NCI-H187 (cell line): ENCODE data around the gene COL13A1.

Source experiments
- DNase-seq, 2 experiments: peaks; one replicate each; lab custom pipeline; 2025; lab: John Stamatoyannopoulos, UW

The COL13A1 gene

DNA sequence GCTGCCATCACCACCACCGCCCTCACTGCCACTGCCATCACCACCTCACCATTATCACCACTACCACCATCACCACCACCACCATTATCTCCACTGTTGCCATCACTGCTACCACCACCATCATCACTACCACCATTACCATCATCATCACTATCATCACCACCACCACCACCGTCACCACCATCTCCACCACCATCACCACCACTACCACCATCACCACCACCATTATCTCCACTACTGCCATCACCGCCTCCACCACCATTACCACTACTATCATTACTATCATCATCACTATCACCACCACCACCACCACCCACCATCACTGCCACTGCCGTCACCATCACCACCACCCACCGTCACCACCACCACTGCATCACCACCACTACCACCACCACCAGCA, 9.9 kb upstream of the COL13A1 start:
- no peak for DNase-seq

DNA sequence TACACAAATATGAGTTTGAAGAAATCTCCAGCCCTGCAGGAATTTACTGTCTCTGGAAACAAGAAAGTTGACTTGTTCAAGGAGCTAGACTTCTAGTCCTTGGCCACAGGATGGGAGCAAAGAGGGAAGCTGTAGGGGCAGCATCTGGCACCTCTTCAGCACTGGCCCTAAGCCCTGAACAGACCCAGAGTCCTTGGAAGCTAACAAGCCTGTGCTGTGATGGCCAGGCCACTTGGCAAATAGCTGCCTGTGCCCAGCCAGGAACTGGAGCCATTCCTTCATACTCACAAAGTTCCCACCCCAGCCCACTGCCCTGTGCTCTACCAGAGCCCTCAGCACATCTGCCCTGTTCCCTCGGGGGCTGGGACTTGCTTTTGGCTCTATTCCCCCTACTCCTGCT, 9.4 kb upstream of the COL13A1 start:
- DNase-seq, result no peak

DNA sequence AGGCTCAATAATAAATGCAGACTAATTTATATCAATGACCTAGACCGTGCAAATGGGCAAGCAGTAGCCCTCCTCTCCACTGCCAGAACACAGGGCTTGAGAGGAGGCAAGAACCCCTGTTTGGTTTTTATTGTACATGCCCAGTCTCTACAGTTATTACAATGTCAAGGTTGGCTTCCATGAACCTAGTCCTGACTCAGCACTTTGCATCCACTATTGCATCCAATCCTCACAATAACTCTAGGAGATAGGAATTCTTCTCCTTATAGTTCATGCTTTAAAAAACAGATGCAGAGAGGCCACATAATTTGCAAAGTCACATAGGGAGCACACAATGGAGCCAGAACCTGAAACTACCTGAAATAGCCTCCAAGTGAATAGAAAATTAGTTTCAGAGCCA, 7.0 kb upstream of the COL13A1 start:
- DNase-seq, result no peak

DNA sequence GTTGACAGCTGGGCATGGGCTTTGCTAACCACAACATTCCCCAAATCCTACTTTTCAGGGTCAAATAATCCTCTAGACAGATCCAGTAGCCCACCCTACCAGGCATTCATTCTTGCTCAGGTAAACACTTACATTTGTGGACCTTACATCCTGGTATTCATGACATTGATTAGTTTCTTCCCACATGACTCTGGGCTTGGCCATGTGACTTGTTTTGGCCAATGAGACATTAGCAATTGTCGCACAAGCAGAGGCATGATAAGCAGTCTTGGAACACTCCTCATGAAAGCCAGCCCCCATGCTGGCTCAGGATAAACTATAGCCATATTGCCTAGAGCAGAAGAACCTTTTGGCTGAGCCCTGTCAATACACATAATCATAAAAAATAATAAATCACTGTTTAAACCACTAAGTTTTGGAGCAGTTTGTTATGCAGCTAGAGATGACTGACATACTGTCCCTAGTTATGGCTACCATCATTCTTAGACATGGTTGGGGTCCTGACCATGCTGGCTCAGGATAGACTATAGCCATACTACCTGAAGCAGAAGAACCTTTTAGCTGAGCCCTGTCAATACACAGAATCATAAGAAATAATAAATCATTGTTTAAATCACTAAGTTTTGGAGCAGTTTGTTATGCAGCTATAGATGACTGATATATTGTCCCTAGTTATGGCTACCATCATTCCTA, 6.3 kb upstream of the COL13A1 start:
- no peak for DNase-seq

DNA sequence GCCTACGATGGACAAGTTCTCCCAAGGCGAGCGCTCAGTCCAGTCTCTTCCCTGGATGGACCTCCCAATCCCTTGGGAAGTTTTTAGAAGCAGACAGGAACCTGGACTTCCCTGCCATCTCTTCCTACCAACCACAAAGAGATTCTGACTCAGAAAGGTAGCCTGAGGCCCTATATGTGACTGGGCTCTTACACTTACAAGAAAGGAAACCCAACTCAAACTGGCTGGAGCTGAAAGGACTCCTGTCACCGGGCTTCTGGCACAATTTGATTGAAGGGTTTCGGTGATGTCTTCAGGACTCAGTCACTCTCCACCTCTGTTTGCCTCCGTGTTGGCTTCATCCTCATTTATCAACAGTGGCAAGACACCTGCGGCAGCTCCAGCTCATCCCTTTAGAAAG, 3.7 kb upstream of the COL13A1 start:
- DNase-seq, result no peak

DNA sequence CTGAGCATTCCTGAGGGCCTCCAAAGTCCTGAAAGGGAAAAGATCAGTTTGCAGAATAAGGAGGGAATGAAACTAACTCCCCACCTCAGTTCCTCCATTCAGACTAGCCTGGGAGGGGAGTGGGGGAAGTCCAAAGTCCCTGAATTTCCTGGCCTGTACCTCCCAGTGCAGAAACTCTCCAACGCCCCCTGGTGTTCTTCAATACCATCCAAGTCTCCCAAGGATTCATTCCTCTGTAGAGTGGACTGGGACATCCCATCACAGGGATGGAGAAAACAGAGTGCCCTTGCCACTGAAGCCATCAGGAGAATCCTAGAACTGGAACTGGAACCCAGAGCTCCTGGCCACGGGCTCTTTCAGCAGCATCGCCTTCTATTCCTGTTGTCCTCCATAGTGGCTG, 1.6 kb upstream of the COL13A1 start:
- no peak for DNase-seq

DNA sequence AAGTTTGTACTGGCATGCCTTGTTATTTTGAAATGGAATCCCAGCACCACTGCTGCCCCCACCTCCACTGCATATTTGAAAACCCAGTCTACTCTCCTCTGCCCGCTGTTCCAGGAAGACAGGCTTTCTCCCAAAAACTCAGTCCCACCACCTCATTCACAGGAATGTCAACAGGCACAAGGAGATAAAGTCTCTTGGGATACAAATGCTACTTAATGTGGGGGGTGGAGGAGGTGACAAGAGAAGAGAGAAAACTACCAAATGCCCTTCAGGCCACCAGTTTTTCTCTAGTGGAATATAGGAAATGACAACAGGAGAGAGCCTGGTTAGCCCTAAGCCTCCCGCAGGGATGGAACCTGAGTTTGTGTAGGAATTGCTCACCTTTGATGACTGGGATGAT, 1.0 kb upstream of the COL13A1 start:
- DNase-seq, result no peak

DNA sequence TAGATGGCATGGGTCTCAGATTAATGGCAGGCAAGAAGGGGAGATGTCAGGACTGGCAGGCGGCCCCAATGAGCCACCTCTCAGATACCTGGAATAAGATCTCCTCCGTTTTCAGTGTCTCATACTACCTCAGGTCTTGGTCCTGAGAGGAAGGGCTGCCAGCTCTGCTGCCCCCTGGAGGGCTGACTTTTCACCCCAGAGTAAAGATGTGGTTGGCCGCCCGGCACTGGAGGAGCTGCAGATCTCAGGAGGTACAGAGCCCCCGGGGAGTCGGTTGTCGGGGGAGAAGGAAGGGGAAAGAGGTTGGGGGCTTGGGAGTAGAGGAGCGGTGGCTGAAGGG, 642 bp upstream of the COL13A1 start:
- no peak for DNase-seq

DNA sequence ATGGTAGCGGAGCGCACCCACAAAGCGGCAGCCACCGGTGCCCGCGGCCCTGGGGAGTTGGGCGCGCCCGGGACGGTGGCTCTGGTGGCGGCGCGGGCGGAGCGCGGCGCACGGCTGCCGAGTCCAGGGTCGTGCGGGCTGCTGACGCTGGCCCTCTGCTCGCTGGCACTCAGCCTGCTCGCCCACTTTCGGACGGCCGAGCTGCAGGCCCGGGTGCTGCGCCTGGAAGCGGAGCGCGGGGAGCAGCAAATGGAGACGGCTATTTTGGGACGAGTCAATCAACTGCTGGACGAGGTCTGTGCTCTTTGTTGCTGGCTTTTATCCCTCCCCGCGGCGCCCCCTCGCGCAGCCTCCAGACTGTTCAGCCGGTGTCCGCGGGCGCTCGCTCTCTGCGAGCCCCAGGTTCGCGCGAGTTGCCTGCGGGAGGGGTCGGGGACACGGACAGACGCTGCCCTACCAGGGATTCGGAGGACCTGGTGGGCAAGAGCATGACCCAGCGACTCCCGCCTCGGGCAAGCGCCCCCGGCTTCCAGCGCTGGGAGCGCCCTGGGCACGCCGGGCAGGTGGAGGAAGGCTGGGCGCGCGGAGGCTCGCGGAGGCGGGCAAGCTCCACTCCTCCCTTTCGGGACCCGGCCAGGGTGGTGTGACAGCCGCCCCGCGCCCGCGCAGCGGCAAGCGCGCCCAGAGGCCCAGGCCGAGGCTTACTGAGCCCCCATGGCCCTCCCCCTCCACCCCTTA, 887 bp downstream of the COL13A1 start:
- DNase-seq, result no peak

DNA sequence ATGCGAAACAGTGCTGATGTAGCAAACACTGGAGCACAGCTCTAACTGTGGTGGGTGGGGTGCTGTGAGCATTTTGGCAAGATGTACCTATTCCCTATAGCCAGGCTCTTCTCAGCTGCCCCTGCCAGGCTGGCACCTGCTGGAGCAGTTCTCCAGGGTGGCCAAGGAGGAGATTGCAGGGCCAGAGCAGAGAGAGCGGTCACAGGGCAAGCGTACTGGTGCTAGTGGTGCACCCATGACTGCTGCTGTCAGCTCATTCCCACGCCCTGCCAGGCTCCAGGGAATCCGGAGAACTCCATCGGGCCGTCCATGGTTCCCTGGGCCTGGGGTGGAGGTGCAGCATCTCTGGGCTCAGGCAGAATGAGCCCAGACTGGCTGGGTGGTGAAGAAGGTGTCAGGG, 2.1 kb downstream of the COL13A1 start:
- DNase-seq, result no peak

DNA sequence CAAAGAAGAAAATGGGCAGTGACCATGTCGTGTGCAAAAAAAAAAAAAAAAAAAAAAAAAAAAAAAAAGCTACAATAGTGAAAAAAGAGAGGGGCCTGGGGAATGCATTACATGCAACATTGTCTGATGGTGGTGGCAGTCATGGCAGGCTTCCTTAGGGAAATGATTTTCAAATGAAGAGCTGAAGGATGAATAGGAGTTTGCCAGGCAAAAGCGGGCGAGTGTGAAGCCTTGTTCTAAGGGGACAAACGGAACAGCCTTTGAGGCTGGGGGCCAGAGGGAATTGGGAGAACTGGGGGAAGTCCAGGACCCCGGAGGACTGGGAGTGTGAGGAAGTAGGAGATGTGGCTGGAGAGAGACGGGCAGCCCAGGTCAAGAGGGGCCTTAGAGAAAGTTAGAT, 3.1 kb downstream of the COL13A1 start:
- DNase-seq, result no peak

DNA sequence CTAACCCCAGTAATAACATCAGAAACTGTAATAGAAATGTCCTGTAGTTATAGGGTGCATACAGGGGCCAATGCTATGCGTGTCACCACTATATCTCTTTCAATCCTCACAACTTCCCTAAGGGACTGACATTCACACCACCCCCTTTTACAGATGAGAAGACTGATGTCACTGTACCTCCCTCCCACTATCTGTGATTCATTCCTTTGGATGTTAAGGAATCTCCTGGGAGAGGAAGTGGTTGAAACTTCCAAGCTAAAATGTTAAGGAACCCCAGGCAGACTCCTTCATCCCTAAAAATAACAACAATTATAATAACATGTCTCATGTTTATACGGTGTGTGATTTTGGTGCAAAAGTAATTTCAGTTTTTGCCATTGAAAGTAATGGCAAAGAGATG, 5.4 kb downstream of the COL13A1 start:
- DNase-seq, result no peak

DNA sequence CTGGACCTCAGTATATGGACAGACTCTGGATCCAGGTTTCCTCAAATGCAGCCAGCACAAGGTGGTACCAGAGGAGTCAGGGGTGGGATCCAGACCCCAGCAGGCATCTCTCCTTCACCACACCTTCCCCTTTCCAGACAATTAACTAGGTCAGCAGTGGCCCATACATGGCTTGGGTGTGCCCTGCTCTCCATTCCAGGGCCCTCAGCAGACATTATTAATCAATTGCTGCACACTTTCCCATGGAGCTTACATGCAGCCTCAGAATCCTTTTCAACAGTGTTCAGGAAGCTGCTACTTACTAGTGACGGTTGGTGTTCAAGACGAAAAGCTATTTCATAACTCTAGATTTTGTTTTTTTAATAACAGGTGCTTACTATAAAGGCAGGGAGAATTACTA, 6.0 kb downstream of the COL13A1 start:
- no peak for DNase-seq

DNA sequence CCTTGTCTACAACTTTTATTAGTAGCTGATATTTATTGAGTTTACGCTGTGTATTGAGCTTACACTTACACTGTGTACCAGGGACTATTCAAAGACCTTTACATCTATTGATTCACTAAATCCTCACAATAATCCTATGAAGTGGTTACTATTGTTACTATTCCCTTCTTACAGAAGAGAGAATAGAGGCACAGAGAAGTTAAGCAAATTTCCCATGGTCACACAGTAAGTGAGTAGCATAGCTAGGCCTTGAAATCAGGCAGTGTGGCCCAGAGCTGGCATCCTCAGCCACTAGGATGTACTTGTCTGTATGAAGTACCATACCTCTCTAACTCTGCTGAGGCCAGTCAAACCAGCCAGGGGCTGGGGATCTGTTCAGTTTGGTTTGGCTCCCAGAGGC, 7.6 kb downstream of the COL13A1 start:
- no peak for DNase-seq

DNA sequence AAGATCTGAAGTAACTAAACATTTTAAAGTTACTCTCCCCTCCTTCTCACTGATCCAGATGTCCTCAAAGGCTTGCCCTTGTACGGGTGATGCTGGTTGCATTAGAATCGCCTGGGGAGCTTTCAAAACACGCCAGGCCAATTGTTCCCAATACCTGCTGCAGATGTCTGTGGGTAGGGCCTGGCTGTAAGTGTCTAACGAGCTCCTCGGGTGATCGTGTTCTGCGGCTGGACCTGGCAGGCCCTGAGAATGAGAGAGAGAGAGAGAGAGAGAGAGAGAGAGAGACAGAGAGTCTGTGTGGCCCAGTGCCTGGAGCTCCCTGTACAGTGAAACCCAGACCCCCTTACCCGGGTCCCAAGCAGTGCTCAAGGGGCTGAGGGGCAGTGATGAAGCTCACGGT, 8.4 kb downstream of the COL13A1 start:
- DNase-seq, result no peak

DNA sequence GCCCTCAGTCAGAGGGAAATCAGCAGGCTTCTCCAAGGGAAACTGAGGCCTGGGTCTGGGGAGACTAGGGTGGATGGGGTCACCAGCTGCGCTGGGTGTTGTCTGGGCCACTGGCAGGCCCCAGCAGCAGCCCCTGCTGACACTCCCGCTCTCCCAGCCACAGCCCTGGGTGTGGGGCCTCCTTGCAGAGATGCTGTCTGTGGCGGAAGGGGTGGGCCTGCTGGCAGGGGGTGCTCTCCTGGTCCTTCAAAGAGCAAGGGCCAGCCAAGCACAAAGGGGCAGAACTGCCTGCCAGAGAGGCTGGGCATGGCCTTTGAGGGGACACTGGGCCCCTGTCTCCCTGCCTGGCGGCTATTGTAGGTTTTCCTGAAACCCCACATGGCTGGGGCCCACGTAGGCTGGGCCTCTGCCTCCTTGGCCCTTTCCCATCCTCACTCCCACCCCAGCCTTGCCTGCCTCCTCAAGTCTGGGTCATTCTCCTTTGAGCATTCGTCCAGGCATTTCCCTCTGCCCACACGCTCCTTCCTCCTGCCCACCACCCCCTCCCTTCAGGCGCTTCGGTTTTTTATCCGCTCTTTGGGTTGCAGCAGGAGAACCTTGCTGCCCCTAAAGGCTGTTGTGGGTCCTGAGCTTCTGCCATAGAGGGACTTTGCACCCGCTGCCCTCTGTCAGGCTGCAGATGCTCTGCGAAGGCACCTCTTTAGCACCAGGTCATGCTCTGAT, 9.1 kb downstream of the COL13A1 start:
- no peak for DNase-seq

DNA sequence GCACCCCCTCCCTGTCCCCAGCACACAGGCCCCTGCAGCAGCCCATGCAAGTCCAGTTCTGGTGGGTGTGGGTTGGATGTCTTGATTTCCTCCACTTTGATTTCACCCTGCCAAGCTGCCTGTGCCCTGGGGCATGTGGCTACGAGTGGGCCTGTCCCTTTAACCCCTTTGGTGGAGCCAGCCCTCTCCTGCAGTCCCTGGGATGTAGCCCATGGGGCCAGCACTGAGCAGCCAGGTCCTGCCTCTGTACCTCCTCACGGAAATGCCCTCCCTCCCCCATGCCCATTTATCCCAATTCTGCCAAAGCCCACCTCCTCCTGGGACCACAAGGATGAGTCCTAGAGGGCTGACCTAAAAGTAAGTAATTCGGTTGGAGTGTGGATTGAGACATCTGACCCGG, 11.9 kb downstream of the COL13A1 start:
- no peak for DNase-seq

DNA sequence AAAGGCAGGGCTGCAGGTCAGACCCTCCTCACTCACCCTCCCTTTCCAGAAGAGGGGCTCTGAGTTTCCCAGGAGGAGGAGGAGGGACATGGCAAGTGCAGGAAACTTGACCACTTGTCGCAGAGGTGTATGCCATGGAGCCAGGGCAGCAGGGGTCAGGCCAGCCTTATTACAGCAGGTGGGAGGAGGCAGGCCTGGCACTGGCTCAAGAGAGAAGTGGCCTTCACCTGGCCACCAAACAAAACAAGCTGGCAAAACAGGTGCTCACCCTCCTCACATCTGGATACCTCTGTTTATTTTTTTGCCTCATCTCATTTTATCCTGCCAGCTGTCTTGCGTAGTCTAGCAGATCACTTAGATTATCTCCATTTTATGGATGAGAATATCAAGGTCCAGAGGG, 12.5 kb downstream of the COL13A1 start:
- no peak for DNase-seq

DNA sequence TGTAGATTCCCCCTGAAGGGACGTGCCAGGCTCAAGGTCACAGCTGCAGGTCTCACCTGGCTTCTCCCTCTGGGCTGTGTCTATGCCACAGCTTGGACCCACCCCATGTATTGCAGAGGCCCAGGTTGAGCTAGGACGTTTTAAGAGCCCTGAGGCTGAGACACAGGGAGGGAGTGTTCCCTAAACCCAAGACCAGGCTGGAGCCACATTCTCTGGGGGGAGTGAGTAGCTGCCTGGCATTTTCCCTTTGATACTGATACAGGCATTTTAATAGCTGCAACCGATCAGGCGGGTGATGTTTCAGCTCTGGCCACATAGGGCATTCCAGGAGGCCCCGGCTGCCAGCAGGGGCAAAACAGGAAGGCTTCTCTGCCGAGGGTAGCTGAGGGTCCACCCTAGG, 13.4 kb downstream of the COL13A1 start:
- no peak for DNase-seq

DNA sequence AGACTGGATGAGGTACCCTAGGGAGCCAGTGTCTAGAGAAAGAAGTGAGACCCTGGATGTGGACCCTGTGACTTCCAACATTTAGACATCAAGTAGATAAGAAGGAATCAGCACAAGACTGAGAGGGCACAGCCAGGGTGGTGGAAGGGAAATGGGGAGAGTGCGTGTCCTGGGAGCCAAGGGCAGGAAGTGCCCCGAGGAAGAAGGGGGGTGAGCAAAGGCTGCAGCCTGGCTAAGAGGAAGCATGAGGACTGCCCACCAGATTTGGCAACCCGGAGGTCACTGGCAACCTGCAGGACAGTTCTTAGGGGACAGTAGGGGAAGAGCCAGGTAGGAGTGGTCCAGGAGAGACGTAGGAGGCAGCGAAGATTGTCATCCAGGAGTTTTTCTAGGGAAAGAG, 14.8 kb downstream of the COL13A1 start:
- DNase-seq, result no peak

DNA sequence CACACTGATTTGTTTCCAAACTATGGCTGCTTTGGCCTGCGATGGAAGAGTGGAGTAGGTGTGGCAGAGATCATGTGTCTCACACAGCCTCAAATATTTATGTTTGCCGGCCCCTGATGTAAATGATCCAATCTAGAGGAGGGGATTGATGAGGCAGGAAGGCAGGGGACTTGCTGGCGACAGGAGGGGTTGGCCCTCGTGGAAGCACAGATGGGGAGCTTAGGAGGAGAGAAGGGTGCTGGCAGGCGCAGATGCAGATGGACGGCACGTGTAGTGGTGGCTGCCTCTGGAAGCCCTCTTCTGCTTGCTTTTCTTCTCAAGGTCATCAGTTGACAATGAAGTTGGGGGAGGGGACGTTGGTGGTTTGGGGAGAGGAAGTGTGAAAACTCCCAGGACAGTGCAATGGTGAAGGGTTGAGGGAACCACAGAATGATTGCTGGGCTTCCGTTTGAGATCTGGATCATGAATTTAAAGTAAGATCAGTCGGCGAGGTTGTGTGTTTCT, 15.4 kb downstream of the COL13A1 start:
- DNase-seq, result no peak

DNA sequence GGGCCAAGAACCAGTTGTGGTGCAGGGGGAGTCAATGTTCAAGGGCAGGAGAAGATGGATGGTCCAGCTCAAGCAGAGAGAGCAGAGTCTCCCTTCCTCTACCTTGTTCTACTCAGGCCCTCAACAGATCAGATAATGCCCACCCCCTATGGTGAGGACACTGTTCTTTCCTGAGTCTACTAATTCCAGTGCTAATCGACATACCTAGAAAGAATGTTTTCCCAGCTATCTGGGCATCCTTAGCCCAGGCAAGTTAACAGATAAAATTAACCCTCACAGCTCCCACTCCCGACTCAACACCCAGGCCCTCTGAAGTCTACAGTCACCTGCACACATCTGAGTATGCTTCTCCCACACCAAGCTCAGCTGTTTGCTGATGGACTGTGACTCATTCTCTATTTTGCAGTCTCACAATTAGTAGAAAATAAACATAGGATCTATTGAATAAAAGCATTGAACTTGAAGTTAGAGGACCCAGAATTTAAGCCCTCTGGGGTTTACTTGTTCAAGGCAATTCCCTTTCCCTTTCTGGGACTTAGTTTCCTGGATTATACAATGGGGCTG, 17.1 kb downstream of the COL13A1 start:
- DNase-seq, result no peak
